Measurements from ENCODE around the gene ZBTB20.

Gene ZBTB20

GRCh38 chr3:114714957-114715460, 432.1 kb downstream of the ZBTB20 start:
- no peak for DNase-seq (ENCODE audit: low spot score)
- no peak overlapping the region for H3K27ac ChIP-seq
- ChIA-PET POLR2A (ENCODE audit: low non-redundant PET) (no interaction called here), CTCF (no interaction called here)
- no peak for TF ChIP-seq CTCF (conservative IDR thresholded peaks at IDR 0.05; ENCODE audit: low read depth)

DNA sequence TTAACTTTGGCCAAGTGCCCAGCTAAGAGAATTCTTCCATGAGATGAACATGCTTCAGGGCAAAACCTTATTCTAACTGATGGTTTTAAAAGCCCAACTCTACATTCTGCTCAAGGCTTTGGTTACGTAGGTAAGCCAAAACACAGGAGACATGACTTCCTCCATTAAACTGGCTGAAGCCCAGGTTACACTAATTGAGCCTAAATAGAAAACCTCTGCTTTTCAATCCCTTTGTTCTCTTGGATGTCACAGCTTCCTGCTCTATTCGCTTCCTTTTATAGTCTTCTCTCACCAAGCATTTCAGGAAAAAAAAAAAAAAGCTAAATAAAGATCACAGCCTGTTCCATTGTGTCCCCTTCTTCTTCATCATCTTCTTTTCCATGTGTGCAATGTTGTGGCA, 432.9 kb downstream of the ZBTB20 start:
- CTCF ChIA-PET: interaction anchor here (0.7 to 1.1 kb wide), 2 partner anchors 9 to 12 kb away, joined by 3 to 4 read pairs; no protein-coding TSS in a partner anchor
- DNase-seq (ENCODE audit: low spot score): no peak
- H3K27ac ChIP-seq: no peak overlapping the region
- POLR2A ChIA-PET (ENCODE audit: low non-redundant PET): no interaction called here
- no peak for TF ChIP-seq CTCF (conservative IDR thresholded peaks at IDR 0.05; ENCODE audit: low read depth)

- H3K27ac ChIP-seq: no peak overlapping the region
Observed at GRCh38 chr3:114712728-114713492, 434.2 kb downstream of the ZBTB20 start.

GRCh38 chr3:114711321-114711886, 435.7 kb downstream of the ZBTB20 start:
- no peak overlapping the region for H3K27ac ChIP-seq
- no peak for DNase-seq (ENCODE audit: low spot score)
- ChIA-PET CTCF (no interaction called here), POLR2A (ENCODE audit: low non-redundant PET) (no interaction called here)
- no peak for TF ChIP-seq CTCF (conservative IDR thresholded peaks at IDR 0.05; ENCODE audit: low read depth)

More at GRCh38 chr3:114712728-114713492, 434.2 kb downstream of the ZBTB20 start:
- no peak for DNase-seq (ENCODE audit: low spot score)
- ChIA-PET POLR2A (ENCODE audit: low non-redundant PET) (no interaction called here), CTCF (interaction anchor here (0.5 to 0.6 kb wide), 2 partner anchors 49 to 343 kb away, joined by 3 to 4 read pairs; no protein-coding TSS in a partner anchor)
- no peak for TF ChIP-seq CTCF (conservative IDR thresholded peaks at IDR 0.05; ENCODE audit: low read depth)

- POLR2A ChIA-PET (ENCODE audit: low non-redundant PET): no interaction called here
- no peak for TF ChIP-seq CTCF (conservative IDR thresholded peaks at IDR 0.05; ENCODE audit: low read depth)
- CTCF ChIA-PET: no interaction called here
- H3K27ac ChIP-seq: no peak overlapping the region
- peak; percentile 23 for DNase-seq (ENCODE audit: low spot score)
Observed at GRCh38 chr3:114709102-114709501, 438.0 kb downstream of the ZBTB20 start.

- TF ChIP-seq CTCF (conservative IDR thresholded peaks at IDR 0.05; ENCODE audit: low read depth): no peak
- ChIA-PET CTCF (no interaction called here), POLR2A (ENCODE audit: low non-redundant PET) (no interaction called here)
- no peak for DNase-seq (ENCODE audit: low spot score)
- no peak overlapping the region for H3K27ac ChIP-seq
Observed at GRCh38 chr3:114707252-114707860, 439.7 kb downstream of the ZBTB20 start.

Data from RWPE1 (cell line).